ENCODE results near the gene CARD9. TPM values are rescaled to one million over a fixed set of nuclear protein-coding genes. Genes with fewer than 3 reads are reported as not detected.

Gene CARD9
- total and polyA plus RNA-seq, 10 donors: 5.7 to 25.5 (median 18.2) TPM

DNA sequence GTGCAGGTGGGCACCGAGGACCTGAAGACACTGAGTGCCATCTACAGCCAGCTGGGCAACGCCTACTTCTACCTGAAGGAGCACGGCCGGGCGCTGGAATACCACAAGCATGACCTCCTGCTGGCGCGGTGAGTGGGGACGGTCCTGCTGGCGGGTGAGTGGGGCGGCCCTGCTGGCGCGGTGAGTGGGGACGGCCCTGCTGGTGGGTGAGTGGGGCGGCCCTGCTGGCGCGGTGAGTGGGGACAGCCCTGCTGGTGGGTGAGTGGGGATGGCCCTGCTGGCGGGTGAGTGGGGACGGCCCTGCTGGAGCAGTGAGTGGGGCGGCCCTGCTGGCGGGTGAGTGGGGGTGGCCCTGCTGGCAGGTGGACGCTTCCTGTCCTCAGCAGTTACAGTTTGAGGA is 38.9 kb downstream of the CARD9 start:
- intact Hi-C loops (cut with DNase I; ENCODE audit: low total_unique reads): no loop called here
- TF ChIP-seq POLR2A (IDR thresholded peaks at IDR 0.05): no peak
- WGBS, 5 donors: 93 to 97% (median 95%) methylated on average over 20 to 21 of the region's 21 CpGs
- peaks cover 0 to under 1% (median 0%) of the 10 kb centered on the region in 7 donors for H3K27me3 ChIP-seq (replicated peaks in 1 of 7)
- peaks cover 0 to 19% (median 5%) of the 10 kb centered on the region in 6 donors for H3K4me1 ChIP-seq
- H3K9me3 ChIP-seq: no peaks in the 10 kb centered on the region
- DNase-seq: no peak
- no peak overlapping the region for H3K4me3 ChIP-seq
- no peak overlapping the region for H3K27ac ChIP-seq
- peaks cover 0 to 25% (median 4%) of the 10 kb centered on the region in 6 donors for H3K36me3 ChIP-seq

DNA sequence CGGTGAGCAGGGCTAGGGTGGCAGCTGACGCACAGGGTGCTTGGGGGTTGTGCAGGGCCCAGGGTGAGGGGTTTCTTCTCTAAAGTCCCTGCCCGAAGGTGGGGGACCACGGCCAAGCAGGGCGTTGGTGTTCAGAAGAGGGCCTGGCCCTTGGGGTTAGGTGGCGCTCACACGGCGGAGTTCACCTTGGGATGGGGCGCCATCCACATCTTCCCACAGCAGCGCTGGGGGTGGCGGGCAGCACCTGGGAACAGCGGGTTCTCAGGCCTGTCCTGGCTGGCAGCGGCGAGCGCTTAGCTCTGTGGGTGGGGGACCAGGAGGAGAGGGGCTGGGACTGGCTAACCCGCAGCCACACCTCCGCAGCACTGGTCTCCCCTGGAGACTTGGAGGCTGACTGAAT is 40.0 kb downstream of the CARD9 start:
- no peak for TF ChIP-seq POLR2A (IDR thresholded peaks at IDR 0.05)
- no peak for TF ChIP-seq POLR2AphosphoS5 (IDR thresholded peaks at IDR 0.05)
- TF ChIP-seq, protein P1, sequence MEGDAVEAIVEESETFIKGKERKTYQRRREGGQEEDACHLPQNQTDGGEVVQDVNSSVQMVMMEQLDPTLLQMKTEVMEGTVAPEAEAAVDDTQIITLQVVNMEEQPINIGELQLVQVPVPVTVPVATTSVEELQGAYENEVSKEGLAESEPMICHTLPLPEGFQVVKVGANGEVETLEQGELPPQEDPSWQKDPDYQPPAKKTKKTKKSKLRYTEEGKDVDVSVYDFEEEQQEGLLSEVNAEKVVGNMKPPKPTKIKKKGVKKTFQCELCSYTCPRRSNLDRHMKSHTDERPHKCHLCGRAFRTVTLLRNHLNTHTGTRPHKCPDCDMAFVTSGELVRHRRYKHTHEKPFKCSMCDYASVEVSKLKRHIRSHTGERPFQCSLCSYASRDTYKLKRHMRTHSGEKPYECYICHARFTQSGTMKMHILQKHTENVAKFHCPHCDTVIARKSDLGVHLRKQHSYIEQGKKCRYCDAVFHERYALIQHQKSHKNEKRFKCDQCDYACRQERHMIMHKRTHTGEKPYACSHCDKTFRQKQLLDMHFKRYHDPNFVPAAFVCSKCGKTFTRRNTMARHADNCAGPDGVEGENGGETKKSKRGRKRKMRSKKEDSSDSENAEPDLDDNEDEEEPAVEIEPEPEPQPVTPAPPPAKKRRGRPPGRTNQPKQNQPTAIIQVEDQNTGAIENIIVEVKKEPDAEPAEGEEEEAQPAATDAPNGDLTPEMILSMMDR (IDR thresholded peaks at IDR 0.05 in 8 of 11, conservative IDR thresholded peaks at IDR 0.05 in 3 of 11): no peak
- H3K27me3 ChIP-seq (replicated peaks in 1 of 7): peaks cover 0 to 11% (median 2%) of the 10 kb centered on the region in 7 donors
- no peak overlapping the region for H3K27ac ChIP-seq
- no peak for DNase-seq
- H3K4me1 ChIP-seq: peaks cover 2 to 23% (median 10%) of the 10 kb centered on the region in 6 donors
- WGBS, 5 donors: 84 to 98% (median 93%) methylated on average over 13 to 17 of the region's 17 CpGs
- peaks cover 0 to 21% (median 4%) of the 10 kb centered on the region in 6 donors for H3K36me3 ChIP-seq
- no peaks in the 10 kb centered on the region for H3K9me3 ChIP-seq
- no peak overlapping the region for H3K4me3 ChIP-seq
- intact Hi-C loops (cut with DNase I; ENCODE audit: low total_unique reads): no loop called here

DNA sequence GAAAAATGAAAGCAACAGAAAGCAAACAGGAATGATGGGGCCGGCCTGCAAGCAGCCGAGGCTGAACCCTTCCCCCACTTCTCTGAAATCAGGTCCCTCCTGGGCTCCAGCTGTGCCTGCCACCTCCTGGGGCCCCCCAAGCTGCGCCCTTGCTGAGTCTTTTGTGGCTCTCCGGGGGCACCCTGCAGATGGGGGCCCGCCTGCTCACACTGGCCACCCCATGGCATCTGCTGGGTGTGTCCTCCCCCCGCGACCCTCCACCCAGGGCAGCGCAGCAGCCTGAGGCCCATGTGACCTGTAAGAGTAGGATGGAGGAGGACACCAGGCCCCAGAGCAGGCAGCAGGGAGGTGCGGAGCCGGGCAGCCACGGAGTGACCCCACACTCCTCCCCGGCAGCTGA is 40.4 kb downstream of the CARD9 start:
- Histone ChIP-seq H3K9me3 (no peaks in the 10 kb centered on the region), H3K4me1 (peaks cover 7 to 27% (median 15%) of the 10 kb centered on the region in 6 donors), H3K27ac (no peak overlapping the region), H3K4me3 (no peak overlapping the region), H3K27me3 (replicated peaks in 1 of 7) (peaks cover 0 to 15% (median 7%) of the 10 kb centered on the region in 7 donors), H3K36me3 (peaks cover 0 to 17% (median 4%) of the 10 kb centered on the region in 6 donors)
- DNase-seq: no peak
- 75 to 87% (median 83%) methylated on average over 8 to 12 of the region's 12 CpGs for WGBS, 5 donors
- intact Hi-C loops (cut with DNase I; ENCODE audit: low total_unique reads): no loop called here
- TF ChIP-seq POLR2A (IDR thresholded peaks at IDR 0.05): no peak
- TF ChIP-seq, protein P1 (IDR thresholded peaks at IDR 0.05 in 8 of 11, conservative IDR thresholded peaks at IDR 0.05 in 3 of 11): no peak
- no peak for TF ChIP-seq POLR2AphosphoS5 (IDR thresholded peaks at IDR 0.05)

DNA sequence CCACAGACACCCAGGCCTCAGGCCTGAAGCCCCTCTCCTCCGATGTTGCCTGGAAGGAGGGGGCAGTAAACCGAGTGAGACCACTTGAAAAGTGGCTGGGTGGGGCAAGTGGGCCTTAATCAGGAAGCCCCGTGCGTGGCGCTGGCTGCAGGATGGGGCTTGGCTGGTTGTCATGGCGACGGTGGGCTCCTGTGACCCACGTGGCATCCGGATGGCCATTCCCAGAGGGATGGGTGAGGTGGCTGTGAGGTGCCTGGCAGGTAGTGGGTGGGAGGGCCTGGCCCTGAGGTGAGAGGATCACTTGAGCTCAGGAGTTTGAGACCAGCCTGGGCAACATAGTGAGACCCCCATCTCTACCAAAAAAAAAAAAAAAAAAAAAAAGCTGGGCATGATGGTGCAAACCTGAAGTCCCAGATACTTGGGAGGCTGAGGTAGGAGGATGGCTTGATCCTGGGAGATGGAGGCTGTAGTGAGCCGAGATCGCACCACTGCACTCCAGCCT is 40.9 kb downstream of the CARD9 start:
- Histone ChIP-seq H3K27ac (no peak overlapping the region), H3K27me3 (replicated peaks in 1 of 7) (peaks cover 0 to 20% (median 11%) of the 10 kb centered on the region in 7 donors), H3K4me3 (no peak overlapping the region), H3K36me3 (peaks cover 0 to 14% (median 3%) of the 10 kb centered on the region in 6 donors), H3K9me3 (no peaks in the 10 kb centered on the region), H3K4me1 (peaks cover 7 to 32% (median 19%) of the 10 kb centered on the region in 6 donors)
- intact Hi-C loops (cut with DNase I; ENCODE audit: low total_unique reads): no loop called here
- 78 to 89% (median 79%) methylated on average over 9 to 11 of the region's 11 CpGs for WGBS, 5 donors
- TF ChIP-seq POLR2AphosphoS5 (IDR thresholded peaks at IDR 0.05) (no peak), POLR2A (IDR thresholded peaks at IDR 0.05) (no peak)
- TF ChIP-seq, protein P1 (IDR thresholded peaks at IDR 0.05 in 8 of 11, conservative IDR thresholded peaks at IDR 0.05 in 3 of 11): no peak
- no peak for DNase-seq
